HG02970 (cell line): Measurements from ENCODE around the gene CCDC24.

Source experiments
- ATAC-seq: cut with Tn5 transposase; IDR thresholded peaks from one replicate; pipeline ENCODE4 v1.9.1; 2021; ENCODE audit warnings: mild to moderate bottlenecking, moderate library complexity, moderate number of reproducible peaks; ENCODE audit not compliant: unreplicated experiment, low FRiP score

Gene CCDC24

GRCh38 chr1:43995984-43996732 is 4.8 kb downstream of the CCDC24 start:
- no peak for ATAC-seq

GRCh38 chr1:43996733-43997115 is 5.3 kb downstream of the CCDC24 start:
- ATAC-seq = no peak

- ATAC-seq = no peak
Observed at GRCh38 chr1:43997295-43997999, 6.0 kb downstream of the CCDC24 start.

GRCh38 chr1:43998000-43998378 is 6.6 kb downstream of the CCDC24 start:
- no peak for ATAC-seq

GRCh38 chr1:43999455-43999854 is 8.1 kb downstream of the CCDC24 start:
- ATAC-seq = no peak

- no peak for ATAC-seq
Observed at GRCh38 chr1:44000122-44000665, 8.8 kb downstream of the CCDC24 start.

GRCh38 chr1:44002165-44002564 is 10.8 kb downstream of the CCDC24 start:
- ATAC-seq = no peak

GRCh38 chr1:44002606-44003157 is 11.3 kb downstream of the CCDC24 start:
- no peak for ATAC-seq

- no peak for ATAC-seq
Observed at GRCh38 chr1:44008259-44008658, 16.9 kb downstream of the CCDC24 start.

GRCh38 chr1:44010935-44011471 is 19.6 kb downstream of the CCDC24 start:
- no peak for ATAC-seq

GRCh38 chr1:44012404-44012803 is 21.0 kb downstream of the CCDC24 start:
- ATAC-seq = no peak

GRCh38 chr1:44012941-44013609 is 21.7 kb downstream of the CCDC24 start:
- ATAC-seq = no peak

- no peak for ATAC-seq
Observed at GRCh38 chr1:44013949-44014348, 22.6 kb downstream of the CCDC24 start.

- no peak for ATAC-seq
Observed at GRCh38 chr1:44014365-44015104, 23.1 kb downstream of the CCDC24 start.

GRCh38 chr1:44015206-44015605 is 23.8 kb downstream of the CCDC24 start:
- ATAC-seq = no peak

GRCh38 chr1:44016041-44016889 is 24.9 kb downstream of the CCDC24 start:
- no peak for ATAC-seq

GRCh38 chr1:44016890-44017400 is 25.5 kb downstream of the CCDC24 start:
- no peak for ATAC-seq

- ATAC-seq = no peak
Observed at GRCh38 chr1:44019466-44019948, 28.1 kb downstream of the CCDC24 start.

- ATAC-seq = no peak
Observed at GRCh38 chr1:44020464-44020863, 29.1 kb downstream of the CCDC24 start.
